HL-60/S4 (cell line): ENCODE results near the gene LRRN4.
"Not testable (repeated sequence)": the region's sequence is repeated elsewhere in the genome, so short reads cannot be mapped to it uniquely, and the experiment has no call there.

ENCODE experiments used
- in situ Hi-C: fragments of 300-500 bp; cut with MboI; formaldehyde crosslinking; loops from 2 replicates; pipeline ENCODE4 v1.14.3; 2022; ENCODE audit warnings: low sequenced_read_pairs

Gene LRRN4

GRCh38 chr20:6060213-6060612 lies 6.4 kb upstream of the LRRN4 start:
- in situ Hi-C loops = no loop called here

GRCh38 chr20:6058684-6059295 lies 4.9 kb upstream of the LRRN4 start:
- in situ Hi-C loops = no loop called here

GRCh38 chr20:6057691-6058090 lies 3.8 kb upstream of the LRRN4 start:
- in situ Hi-C loops = no loop called here

GRCh38 chr20:6057139-6057538 lies 3.3 kb upstream of the LRRN4 start:
- in situ Hi-C loops = no loop called here

- in situ Hi-C loops = no loop called here
Measured at GRCh38 chr20:6055981-6056569, 2.2 kb upstream of the LRRN4 start.

- in situ Hi-C loops = no loop called here
Measured at GRCh38 chr20:6055161-6055783, 1.4 kb upstream of the LRRN4 start.

GRCh38 chr20:6054689-6055051 lies 810 bp upstream of the LRRN4 start:
- in situ Hi-C loops = not testable (repeated sequence)

GRCh38 chr20:6053064-6053775 lies 640 bp downstream of the LRRN4 start:
- in situ Hi-C loops = no loop called here

GRCh38 chr20:6051505-6051904 lies 2.4 kb downstream of the LRRN4 start:
- in situ Hi-C loops = no loop called here

GRCh38 chr20:6048391-6048790 lies 5.5 kb downstream of the LRRN4 start:
- in situ Hi-C loops = no loop called here

- in situ Hi-C loops = no loop called here
Measured at GRCh38 chr20:6046432-6046831, 7.4 kb downstream of the LRRN4 start.

GRCh38 chr20:6045566-6045965 lies 8.3 kb downstream of the LRRN4 start:
- in situ Hi-C loops = no loop called here

GRCh38 chr20:6044115-6044514 lies 9.7 kb downstream of the LRRN4 start:
- in situ Hi-C loops = no loop called here

GRCh38 chr20:6041808-6042265 lies 12.0 kb downstream of the LRRN4 start:
- in situ Hi-C loops = no loop called here

- in situ Hi-C loops = no loop called here
Measured at GRCh38 chr20:6040958-6041807, 12.7 kb downstream of the LRRN4 start.

GRCh38 chr20:6040540-6040939 lies 13.3 kb downstream of the LRRN4 start:
- in situ Hi-C loops = no loop called here

- in situ Hi-C loops = no loop called here
Measured at GRCh38 chr20:6039766-6040165, 14.1 kb downstream of the LRRN4 start.

- in situ Hi-C loops = no loop called here
Measured at GRCh38 chr20:6038256-6038655, 15.6 kb downstream of the LRRN4 start.

GRCh38 chr20:6037082-6037481 lies 16.8 kb downstream of the LRRN4 start:
- in situ Hi-C loops = no loop called here

GRCh38 chr20:6036213-6036612 lies 17.6 kb downstream of the LRRN4 start:
- in situ Hi-C loops = no loop called here
